Keratinocyte (primary cell): ENCODE data around the gene AP1AR. TPM values are rescaled to one million over a fixed set of nuclear protein-coding genes. Genes with fewer than 3 reads are reported as not detected.

ENCODE experiments used
- DNase-seq: peaks from one replicate; pipeline ENCODE4 v3.0.0-alpha.2; 2011; ENCODE audit warnings: low read depth, missing footprints, low spot score
- FAIRE-seq: peaks from 2 replicates; lab custom pipeline; 2011; peaks lifted over from hg19 to GRCh38; lab: Jason Lieb, UNC
- H2AFZ ChIP-seq: 2 replicates; pipeline ENCODE4 v1.6.0; 2012; ENCODE audit warnings: low read length, control low read depth, inconsistent platforms; ENCODE audit not compliant: control insufficient read depth
- H3K27ac ChIP-seq: 2 replicates; pipeline ENCODE4 v1.5.1; 2011; ENCODE audit warnings: low read length; ENCODE audit not compliant: control insufficient read depth, insufficient read depth
- H3K27me3 ChIP-seq: 3 replicates; pipeline ENCODE4 v1.6.0; 2011; ENCODE audit warnings: low read length; ENCODE audit not compliant: control insufficient read depth, insufficient read depth; ENCODE audit errors: extremely low read depth
- H3K36me3 ChIP-seq, 2 experiments: 2 replicates in 1 of 2; 3 replicates in 1 of 2; pipeline ENCODE4 v1.5.1; 2011; ENCODE audit warnings: low read length in 2 of 2, mild to moderate bottlenecking in 1 of 2; ENCODE audit not compliant: control insufficient read depth in 2 of 2, insufficient read depth in 2 of 2; ENCODE audit errors: extremely low read depth in 1 of 2
- H3K4me1 ChIP-seq: 3 replicates; pipeline ENCODE4 v1.5.1; 2011; ENCODE audit warnings: low read length; ENCODE audit not compliant: control insufficient read depth, insufficient read depth; ENCODE audit errors: extremely low read depth
- H3K4me2 ChIP-seq: 3 replicates; pipeline ENCODE4 v1.6.0; 2011; ENCODE audit warnings: low read depth, low read length; ENCODE audit not compliant: control insufficient read depth, insufficient read depth; ENCODE audit errors: extremely low read depth
- H3K4me3 ChIP-seq, 3 experiments: fragments of 200-600 bp in 1 of 3; sonication (generic) in 1 of 3; 2 replicates in 2 of 3; 3 replicates in 1 of 3; pipeline ENCODE4 v1.5.1; 2011 to 2016; ENCODE audit warnings: low read length in 3 of 3, mild to moderate bottlenecking in 3 of 3, control low read depth in 2 of 3, inconsistent platforms in 1 of 3, low read depth in 1 of 3, mixed read lengths in 1 of 3, mixed run types in 1 of 3, moderate library complexity in 1 of 3; ENCODE audit not compliant: control insufficient read depth in 2 of 3, insufficient read depth in 2 of 3; ENCODE audit errors: extremely low read depth in 1 of 3
- H3K79me2 ChIP-seq: 2 replicates; pipeline ENCODE4 v1.6.0; 2012; ENCODE audit warnings: low read length; ENCODE audit not compliant: control insufficient read depth, insufficient read depth
- H3K9ac ChIP-seq: 3 replicates; pipeline ENCODE4 v1.6.0; 2011; ENCODE audit warnings: low read length; ENCODE audit not compliant: control insufficient read depth, insufficient read depth; ENCODE audit errors: extremely low read depth
- H3K9me1 ChIP-seq: 3 replicates; pipeline ENCODE4 v1.6.0; 2011; ENCODE audit warnings: low read length; ENCODE audit not compliant: control insufficient read depth, insufficient read depth; ENCODE audit errors: extremely low read depth
- H3K9me3 ChIP-seq: 2 replicates; pipeline ENCODE4 v1.5.1; 2012; ENCODE audit warnings: low read depth, low read length; ENCODE audit not compliant: control insufficient read depth
- H4K20me1 ChIP-seq: 3 replicates; pipeline ENCODE4 v1.6.0; 2011; ENCODE audit warnings: low read length; ENCODE audit not compliant: control insufficient read depth, insufficient read depth; ENCODE audit errors: extremely low read depth
- CTCF ChIP-seq, 3 experiments: IDR thresholded peaks in 1 of 3; conservative IDR thresholded peaks in 1 of 3; optimal IDR thresholded peaks in 1 of 3; 2 replicates in 2 of 3; 3 replicates in 1 of 3; pipeline versions ENCODE3 to v1.5.1; 2011; ENCODE audit warnings: low read length in 3 of 3, mild to moderate bottlenecking in 3 of 3, moderate library complexity in 2 of 3, control low read depth in 1 of 3, inconsistent platforms in 1 of 3; ENCODE audit not compliant: insufficient read depth in 2 of 3; ENCODE audit errors: extremely low read depth in 1 of 3
- EZH2 ChIP-seq: IDR thresholded peaks from one replicate; pipeline ENCODE4 v1.6.1; 2012; ENCODE audit warnings: inconsistent platforms, mild to moderate bottlenecking, low read length, moderate library complexity
- dilution Hi-C: fragments of 300-500 bp; cut with MboI; formaldehyde crosslinking; loops from one replicate; pipeline ENCODE4 v1.7.0; 2020; ENCODE audit warnings: low sequenced_read_pairs; ENCODE audit not compliant: extremely low pct_ligation_motif_present
- polyA plus RNA-seq, 5 experiments: library from polyadenylated mRNA; depleted of rRNA in 3 of 5; stranded (reverse) in 3 of 5; stranded (forward) in 1 of 5; unstranded in 1 of 5; fragments of >200 nt; gene quantifications; 1 replicate in 1 of 5; 2 replicates in 3 of 5; 3 replicates in 1 of 5; pipeline versions ENCODE4 v1.2.1 to v1.2.3, GENCODE V29; 2011 to 2012; ENCODE audit warnings: missing spikeins in 2 of 5, low read depth in 1 of 5, low replicate concordance in 1 of 5

The AP1AR gene
- polyA plus RNA-seq, 1 donor (not counting 4 experiments of a cell fraction or from before 2014, with no cell fraction given) = 17.5 TPM

- Histone ChIP-seq H3K27me3 (no peaks in the 10 kb centered on the region), H3K36me3 (no peaks in the 10 kb centered on the region), H3K9me3 (no peaks in the 10 kb centered on the region), H3K27ac (no peak overlapping the region), H3K4me3 (no peak overlapping the region), H3K9ac (no peak overlapping the region), H2AFZ (no peak overlapping the region), H3K4me2 (no peak overlapping the region), H3K79me2 (peaks cover 11% of the 10 kb centered on the region), H4K20me1 (no peaks in the 10 kb centered on the region), H3K9me1 (no peaks in the 10 kb centered on the region), H3K4me1 (peaks cover 9% of the 10 kb centered on the region)
- DNase-seq (no peak), FAIRE-seq (no peak)
- TF ChIP-seq EZH2 (no peak), CTCF (optimal IDR thresholded peaks at IDR 0.05 in 1 of 3, IDR thresholded peaks at IDR 0.05 in 1 of 3, conservative IDR thresholded peaks at IDR 0.05 in 1 of 3; ENCODE audit: extremely low read depth in 1 of 3, insufficient read depth in 2 of 3, low read length in 3 of 3) (no peak)
- dilution Hi-C loops = no loop called here
These were observed 56.9 kb downstream of the AP1AR start for GRCh38 chr4:112288455-112288854.

- no peak overlapping the region for H3K4me3 ChIP-seq
- FAIRE-seq = no peak
- no peaks in the 10 kb centered on the region for H3K9me3 ChIP-seq
- no peaks in the 10 kb centered on the region for H3K27me3 ChIP-seq
- H2AFZ ChIP-seq = no peak overlapping the region
- H3K9me1 ChIP-seq = no peaks in the 10 kb centered on the region
- TF ChIP-seq CTCF (optimal IDR thresholded peaks at IDR 0.05 in 1 of 3, IDR thresholded peaks at IDR 0.05 in 1 of 3, conservative IDR thresholded peaks at IDR 0.05 in 1 of 3; ENCODE audit: extremely low read depth in 1 of 3, insufficient read depth in 2 of 3, low read length in 3 of 3) = no peak
- dilution Hi-C loops = no loop called here
- H4K20me1 ChIP-seq = no peaks in the 10 kb centered on the region
- H3K79me2 ChIP-seq = peaks cover 5% of the 10 kb centered on the region
- H3K36me3 ChIP-seq = no peaks in the 10 kb centered on the region
- H3K4me2 ChIP-seq = no peak overlapping the region
- H3K9ac ChIP-seq = no peak overlapping the region
- peaks cover 5% of the 10 kb centered on the region for H3K4me1 ChIP-seq
- no peak for DNase-seq
- H3K27ac ChIP-seq = no peak overlapping the region
These were observed 58.0 kb downstream of the AP1AR start for GRCh38 chr4:112289407-112290253.
